Measurements from ENCODE around the gene QDPR. TPM values are rescaled to one million over a fixed set of nuclear protein-coding genes. Genes with fewer than 3 reads are reported as not detected.

Gene QDPR
- polyA plus RNA-seq, 1 of the 3 experiments (the other 2 are of a cell fraction), result 83.1 TPM

DNA sequence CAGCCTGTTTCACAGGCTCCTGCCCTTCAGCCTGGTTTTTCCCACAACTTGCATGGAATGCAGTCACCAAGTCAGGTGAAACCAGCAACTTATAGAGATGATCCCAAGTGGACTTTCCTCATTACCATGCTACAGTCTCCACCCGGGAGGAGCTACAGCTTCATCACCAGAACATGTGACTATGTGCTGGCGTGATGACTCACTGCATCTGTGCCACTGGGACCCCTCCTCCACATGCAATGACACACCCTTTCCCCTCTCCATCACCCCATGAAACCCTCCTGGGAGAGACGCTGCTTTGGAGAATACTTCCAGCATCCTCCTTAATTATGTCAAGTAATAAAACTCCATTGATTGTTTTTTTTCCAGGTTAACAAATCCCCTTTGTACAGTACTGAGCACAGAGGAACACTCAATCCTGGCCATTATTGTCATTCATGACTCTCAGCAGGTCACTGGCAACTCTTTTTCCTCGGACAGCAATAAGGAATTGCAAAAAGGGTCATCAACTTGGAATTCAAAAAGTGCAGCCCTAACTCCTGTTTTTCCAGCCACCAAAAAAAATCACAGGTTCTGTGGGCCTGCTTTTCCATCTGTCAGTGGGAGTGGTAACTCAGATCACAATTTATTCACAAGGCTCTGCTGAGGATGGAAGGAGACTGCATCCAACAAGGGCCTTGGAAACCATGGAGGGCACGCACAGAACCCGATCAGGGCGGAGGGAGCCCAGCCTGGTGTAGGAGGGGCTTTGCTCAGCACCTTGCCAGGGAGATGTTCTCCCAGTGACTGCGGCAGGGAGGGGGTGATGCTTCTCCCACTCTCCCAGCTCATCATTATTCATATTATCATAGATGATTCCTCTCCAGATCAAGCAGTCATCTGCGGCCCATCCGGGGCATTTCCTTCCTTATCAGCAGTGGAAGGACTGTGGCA lies 17.4 kb downstream of the QDPR start:
- POLR2A ChIA-PET, result interaction anchor here (1.8 to 5.0 kb wide), 2 partner anchors 8 to 16 kb away, joined by 9 to 67 read pairs; partner anchors contain the start of gene QDPR
- peaks cover 5 to 57% of the 10 kb centered on the region in 2 experiments; a peak in 3 of 4 replicates for H3K4me1 ChIP-seq (ENCODE audit: control insufficient read depth in 1 of 2, insufficient read depth in 2 of 2, low read depth in 1 of 2, low read length in 1 of 2)
- H4K20me1 ChIP-seq (ENCODE audit: insufficient read depth), result no peaks in the 10 kb centered on the region
- DNase-seq, result peak; percentile 21
- 79% methylated on average over 7 of the region's 10 CpGs for whole genome bisulfite sequencing (ENCODE audit: low lambda C conversion rate)
- no peaks in the 10 kb centered on the region; the same call in 1 of the 2 replicates for H3K79me2 ChIP-seq (ENCODE audit: insufficient read depth)
- no peak overlapping the region for H3K9ac ChIP-seq
- H3K27me3 ChIP-seq (ENCODE audit: insufficient read depth), result no peaks in the 10 kb centered on the region
- peaks cover 4 to 22% of the 10 kb centered on the region in 2 experiments for H3K36me3 ChIP-seq (replicated peaks in 1 of 2; ENCODE audit: control insufficient read depth in 1 of 2, insufficient read depth in 2 of 2, low read length in 1 of 2)
- H3F3A ChIP-seq (replicated peaks; ENCODE audit: insufficient read depth), result no peaks in the 10 kb centered on the region
- H3K9me2 ChIP-seq, result no peaks in the 10 kb centered on the region
- CTCF ChIA-PET, result interaction anchor here (0.7 to 9.8 kb wide), 3 partner anchors 13 to 147 kb away, joined by 3 to 62 read pairs (median 7); partner anchors contain the start of gene QDPR
- no peak overlapping the region for H3K4me3 ChIP-seq (ENCODE audit: low read depth in 2 of 2, low read length in 1 of 2)
- no peak overlapping the region for H2AFZ ChIP-seq (ENCODE audit: low read depth)
- no peak overlapping the region for H3K4me2 ChIP-seq
- TF ChIP-seq, protein P1, sequence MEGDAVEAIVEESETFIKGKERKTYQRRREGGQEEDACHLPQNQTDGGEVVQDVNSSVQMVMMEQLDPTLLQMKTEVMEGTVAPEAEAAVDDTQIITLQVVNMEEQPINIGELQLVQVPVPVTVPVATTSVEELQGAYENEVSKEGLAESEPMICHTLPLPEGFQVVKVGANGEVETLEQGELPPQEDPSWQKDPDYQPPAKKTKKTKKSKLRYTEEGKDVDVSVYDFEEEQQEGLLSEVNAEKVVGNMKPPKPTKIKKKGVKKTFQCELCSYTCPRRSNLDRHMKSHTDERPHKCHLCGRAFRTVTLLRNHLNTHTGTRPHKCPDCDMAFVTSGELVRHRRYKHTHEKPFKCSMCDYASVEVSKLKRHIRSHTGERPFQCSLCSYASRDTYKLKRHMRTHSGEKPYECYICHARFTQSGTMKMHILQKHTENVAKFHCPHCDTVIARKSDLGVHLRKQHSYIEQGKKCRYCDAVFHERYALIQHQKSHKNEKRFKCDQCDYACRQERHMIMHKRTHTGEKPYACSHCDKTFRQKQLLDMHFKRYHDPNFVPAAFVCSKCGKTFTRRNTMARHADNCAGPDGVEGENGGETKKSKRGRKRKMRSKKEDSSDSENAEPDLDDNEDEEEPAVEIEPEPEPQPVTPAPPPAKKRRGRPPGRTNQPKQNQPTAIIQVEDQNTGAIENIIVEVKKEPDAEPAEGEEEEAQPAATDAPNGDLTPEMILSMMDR (IDR thresholded peaks at IDR 0.05), result no peak
- TF ChIP-seq FOXJ3 (CRISPR knock-in tag; IDR thresholded peaks at IDR 0.05), result no peak
- TF ChIP-seq, protein P2, sequence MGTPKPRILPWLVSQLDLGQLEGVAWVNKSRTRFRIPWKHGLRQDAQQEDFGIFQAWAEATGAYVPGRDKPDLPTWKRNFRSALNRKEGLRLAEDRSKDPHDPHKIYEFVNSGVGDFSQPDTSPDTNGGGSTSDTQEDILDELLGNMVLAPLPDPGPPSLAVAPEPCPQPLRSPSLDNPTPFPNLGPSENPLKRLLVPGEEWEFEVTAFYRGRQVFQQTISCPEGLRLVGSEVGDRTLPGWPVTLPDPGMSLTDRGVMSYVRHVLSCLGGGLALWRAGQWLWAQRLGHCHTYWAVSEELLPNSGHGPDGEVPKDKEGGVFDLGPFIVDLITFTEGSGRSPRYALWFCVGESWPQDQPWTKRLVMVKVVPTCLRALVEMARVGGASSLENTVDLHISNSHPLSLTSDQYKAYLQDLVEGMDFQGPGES (IDR thresholded peaks at IDR 0.05; ENCODE audit: low read depth, low read length), result no peak
- TF ChIP-seq RAD21 (IDR thresholded peaks at IDR 0.05; ENCODE audit: low read length), result no peak
- TF ChIP-seq GATA2 (CRISPR knock-in tag; IDR thresholded peaks at IDR 0.05), result no peak
- TF ChIP-seq EP300 (IDR thresholded peaks at IDR 0.05; ENCODE audit: borderline replicate concordance in 1 of 2, low read depth in 1 of 2, low read length in 1 of 2), result no peak
- TF ChIP-seq, protein P3, sequence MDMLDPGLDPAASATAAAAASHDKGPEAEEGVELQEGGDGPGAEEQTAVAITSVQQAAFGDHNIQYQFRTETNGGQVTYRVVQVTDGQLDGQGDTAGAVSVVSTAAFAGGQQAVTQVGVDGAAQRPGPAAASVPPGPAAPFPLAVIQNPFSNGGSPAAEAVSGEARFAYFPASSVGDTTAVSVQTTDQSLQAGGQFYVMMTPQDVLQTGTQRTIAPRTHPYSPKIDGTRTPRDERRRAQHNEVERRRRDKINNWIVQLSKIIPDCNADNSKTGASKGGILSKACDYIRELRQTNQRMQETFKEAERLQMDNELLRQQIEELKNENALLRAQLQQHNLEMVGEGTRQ (IDR thresholded peaks at IDR 0.05; ENCODE audit: borderline replicate concordance, low read depth, low read length), result no peak
- no peak for TF ChIP-seq SMC3 (IDR thresholded peaks at IDR 0.05; ENCODE audit: low read depth, low read length)
- TF ChIP-seq FOXM1 (IDR thresholded peaks at IDR 0.05; ENCODE audit: low read depth), result no peak
- TF ChIP-seq GABPA (IDR thresholded peaks at IDR 0.05; ENCODE audit: low read depth), result no peak
- TF ChIP-seq TCF12 (IDR thresholded peaks at IDR 0.05), result peak; percentile 22; the same call in 1 of the 2 replicates
- no peak for TF ChIP-seq MXI1 (IDR thresholded peaks at IDR 0.05; ENCODE audit: low read depth, low read length)
- no peak for TF ChIP-seq ELF1 (IDR thresholded peaks at IDR 0.05)
- TF ChIP-seq, protein P4, sequence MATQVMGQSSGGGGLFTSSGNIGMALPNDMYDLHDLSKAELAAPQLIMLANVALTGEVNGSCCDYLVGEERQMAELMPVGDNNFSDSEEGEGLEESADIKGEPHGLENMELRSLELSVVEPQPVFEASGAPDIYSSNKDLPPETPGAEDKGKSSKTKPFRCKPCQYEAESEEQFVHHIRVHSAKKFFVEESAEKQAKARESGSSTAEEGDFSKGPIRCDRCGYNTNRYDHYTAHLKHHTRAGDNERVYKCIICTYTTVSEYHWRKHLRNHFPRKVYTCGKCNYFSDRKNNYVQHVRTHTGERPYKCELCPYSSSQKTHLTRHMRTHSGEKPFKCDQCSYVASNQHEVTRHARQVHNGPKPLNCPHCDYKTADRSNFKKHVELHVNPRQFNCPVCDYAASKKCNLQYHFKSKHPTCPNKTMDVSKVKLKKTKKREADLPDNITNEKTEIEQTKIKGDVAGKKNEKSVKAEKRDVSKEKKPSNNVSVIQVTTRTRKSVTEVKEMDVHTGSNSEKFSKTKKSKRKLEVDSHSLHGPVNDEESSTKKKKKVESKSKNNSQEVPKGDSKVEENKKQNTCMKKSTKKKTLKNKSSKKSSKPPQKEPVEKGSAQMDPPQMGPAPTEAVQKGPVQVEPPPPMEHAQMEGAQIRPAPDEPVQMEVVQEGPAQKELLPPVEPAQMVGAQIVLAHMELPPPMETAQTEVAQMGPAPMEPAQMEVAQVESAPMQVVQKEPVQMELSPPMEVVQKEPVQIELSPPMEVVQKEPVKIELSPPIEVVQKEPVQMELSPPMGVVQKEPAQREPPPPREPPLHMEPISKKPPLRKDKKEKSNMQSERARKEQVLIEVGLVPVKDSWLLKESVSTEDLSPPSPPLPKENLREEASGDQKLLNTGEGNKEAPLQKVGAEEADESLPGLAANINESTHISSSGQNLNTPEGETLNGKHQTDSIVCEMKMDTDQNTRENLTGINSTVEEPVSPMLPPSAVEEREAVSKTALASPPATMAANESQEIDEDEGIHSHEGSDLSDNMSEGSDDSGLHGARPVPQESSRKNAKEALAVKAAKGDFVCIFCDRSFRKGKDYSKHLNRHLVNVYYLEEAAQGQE (IDR thresholded peaks at IDR 0.05; ENCODE audit: low read depth, low read length), result no peak
- TF ChIP-seq, protein P5, sequence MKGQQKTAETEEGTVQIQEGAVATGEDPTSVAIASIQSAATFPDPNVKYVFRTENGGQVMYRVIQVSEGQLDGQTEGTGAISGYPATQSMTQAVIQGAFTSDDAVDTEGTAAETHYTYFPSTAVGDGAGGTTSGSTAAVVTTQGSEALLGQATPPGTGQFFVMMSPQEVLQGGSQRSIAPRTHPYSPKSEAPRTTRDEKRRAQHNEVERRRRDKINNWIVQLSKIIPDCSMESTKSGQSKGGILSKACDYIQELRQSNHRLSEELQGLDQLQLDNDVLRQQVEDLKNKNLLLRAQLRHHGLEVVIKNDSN (IDR thresholded peaks at IDR 0.05; ENCODE audit: borderline replicate concordance, low read depth), result peak; percentile 67; the same call in 1 of the 2 replicates
- no peak for TF ChIP-seq POLR2AphosphoS5 (IDR thresholded peaks at IDR 0.05; ENCODE audit: low read depth, low read length)
- no peak for TF ChIP-seq NFIC (IDR thresholded peaks at IDR 0.05; ENCODE audit: borderline replicate concordance)
- no peak for TF ChIP-seq RXRA (IDR thresholded peaks at IDR 0.05; ENCODE audit: borderline replicate concordance, low read depth)
- peak; percentile 30; the same call in 1 of the 2 replicates for TF ChIP-seq JUND (IDR thresholded peaks at IDR 0.05)
- peak; percentile 64 for TF ChIP-seq FOSL2 (IDR thresholded peaks at IDR 0.05; ENCODE audit: borderline replicate concordance, low read depth)
- TF ChIP-seq CHD2 (IDR thresholded peaks at IDR 0.05; ENCODE audit: low read length, partially characterized antibody), result no peak
- H3K9me3 ChIP-seq, result no peaks in the 10 kb centered on the region
- peak overlapping the region in 1 of 2 experiments; percentile 58; a peak in 1 of 4 replicates for H3K27ac ChIP-seq (ENCODE audit: low read depth in 2 of 2, low read length in 1 of 2)
